Measurements from ENCODE around the gene PGAM2.

- TF ChIP-seq SIN3A (IDR thresholded peaks at IDR 0.05; ENCODE audit: borderline replicate concordance, insufficient read depth, low read length) (no peak), REST (IDR thresholded peaks at IDR 0.05; ENCODE audit: insufficient read depth in 1 of 2, low read depth in 2 of 2, low read length in 2 of 2) (no peak)
Observed at GRCh38 chr7:44113764-44114354, 48.5 kb upstream of the PGAM2 start.

All from PFSK-1 (cell line).